Stimulated activated CD4-positive, alpha-beta T cell treated with anti-CD3 and anti-CD28 coated beads, Interleukin-1b, Interleukin-23, amount 100 ng/mL, for 48 hours (primary cell): Measurements from ENCODE around the gene PRTFDC1.
"Not testable (repeated sequence)": the region's sequence is repeated elsewhere in the genome, so short reads cannot be mapped to it uniquely, and the experiment has no call there.

Source experiments
- DNase-seq: peaks from one replicate; pipeline ENCODE4 v3.0.0-alpha.2; 2020

PRTFDC1 gene

DNA sequence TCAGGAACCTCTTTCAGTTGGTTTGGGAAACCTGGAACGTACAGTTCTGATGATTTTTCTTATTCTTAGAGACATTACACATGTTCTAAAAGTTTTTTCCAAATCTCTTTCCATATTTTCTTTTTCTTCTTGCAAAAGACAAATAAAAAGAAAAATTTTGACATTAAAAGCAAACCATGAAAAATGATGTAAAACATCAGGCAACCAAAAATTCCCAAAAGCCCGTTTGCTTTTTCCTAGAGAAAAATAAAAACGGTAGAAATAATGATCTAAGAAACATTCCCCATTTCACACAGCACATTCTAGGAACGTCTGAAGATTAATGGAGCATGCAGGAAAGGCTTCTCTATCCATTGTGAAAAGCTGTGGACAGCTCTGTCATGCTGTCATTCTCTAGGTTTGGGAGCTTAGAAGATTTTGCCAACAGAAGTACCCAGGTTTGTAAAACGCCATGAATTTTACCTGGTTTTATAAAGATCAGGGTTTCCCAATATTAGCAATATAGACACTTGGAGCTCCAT is 11.2 kb upstream of the PRTFDC1 start:
- no peak for DNase-seq

DNA sequence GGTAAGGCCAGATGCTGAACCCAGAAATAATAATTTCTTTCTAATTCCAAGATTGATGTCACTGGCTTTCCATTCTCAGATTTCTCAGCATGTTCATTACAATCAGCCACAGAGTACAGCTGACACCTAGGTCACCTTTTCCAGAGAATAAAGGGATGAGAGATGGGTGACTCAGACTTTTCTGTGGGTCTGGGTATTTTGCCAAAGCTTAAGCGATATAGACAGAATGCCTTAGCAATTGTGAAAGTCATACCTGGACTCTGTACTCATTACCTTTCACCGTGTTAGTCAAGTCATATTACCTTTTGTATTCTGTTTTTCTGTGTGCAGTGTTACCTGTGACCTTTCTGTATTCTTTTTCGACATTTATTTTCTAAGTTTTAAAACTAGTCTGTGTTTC is 10.6 kb upstream of the PRTFDC1 start:
- peak; percentile 14 for DNase-seq

DNA sequence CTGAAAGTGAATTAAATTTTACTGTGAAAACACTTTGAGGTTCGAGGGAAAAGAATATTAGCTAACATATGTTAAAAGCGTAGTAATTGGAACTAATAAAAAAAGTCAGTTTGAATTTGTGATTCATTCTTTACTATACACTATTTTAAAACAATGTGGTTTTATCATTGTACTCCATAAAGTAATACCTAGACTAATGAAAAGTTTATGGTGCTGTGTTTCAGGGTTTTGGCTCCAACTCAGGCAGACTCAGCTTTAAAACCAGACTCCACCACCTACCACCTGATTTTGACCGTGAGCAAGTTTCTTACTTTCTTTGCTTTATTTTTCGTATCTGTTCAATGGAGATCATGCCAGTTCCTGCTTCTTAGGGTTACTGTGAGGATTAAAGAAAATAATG is 9.2 kb upstream of the PRTFDC1 start:
- DNase-seq: no peak

DNA sequence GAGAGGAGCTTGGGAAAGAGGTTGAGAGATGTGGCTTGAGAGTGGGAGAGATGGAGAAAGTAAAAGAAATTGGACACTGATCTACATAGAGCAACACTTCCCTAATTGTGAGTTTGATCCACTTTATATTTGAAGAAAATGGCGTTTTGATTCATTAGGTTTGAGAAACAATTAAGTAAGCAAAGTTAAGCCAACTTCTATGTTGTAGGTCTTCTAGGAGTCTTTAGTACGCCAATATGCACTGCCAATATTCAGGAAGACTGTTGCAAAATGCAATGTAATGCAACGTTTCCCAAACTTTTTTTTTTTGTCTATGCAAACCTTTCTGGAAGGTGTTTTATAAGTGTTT is 7.0 kb upstream of the PRTFDC1 start:
- no peak for DNase-seq

DNA sequence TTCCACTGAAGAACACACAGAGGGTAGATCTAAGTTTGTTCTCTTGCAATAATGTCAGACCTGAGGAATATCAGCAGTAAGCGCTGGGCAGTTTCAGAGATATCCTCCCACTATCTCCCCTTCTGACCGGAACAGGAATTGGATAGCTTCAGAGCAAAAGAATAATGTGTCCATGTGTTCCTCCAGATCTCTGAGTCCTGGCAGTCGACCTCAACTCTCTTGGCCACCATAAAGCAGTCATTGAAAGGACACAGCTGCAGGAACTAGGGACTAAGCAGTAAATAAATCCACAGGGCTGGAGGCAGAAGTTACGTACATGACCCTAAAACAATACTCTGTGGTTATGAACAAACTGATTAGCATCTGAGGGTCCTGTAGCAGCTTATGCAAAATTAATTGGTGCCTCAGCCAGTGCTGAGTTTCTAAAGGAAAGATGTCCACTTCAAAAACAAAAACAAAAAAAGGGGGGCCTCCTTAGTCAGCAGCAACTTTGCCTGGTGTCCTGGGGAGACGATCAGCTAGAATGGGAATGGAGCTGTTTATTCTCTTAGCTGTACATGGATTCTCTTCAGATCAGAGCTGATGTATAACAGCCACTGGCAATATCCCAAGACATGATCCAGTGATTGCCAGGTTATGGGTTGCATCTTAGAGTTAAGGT is 6.4 kb upstream of the PRTFDC1 start:
- no peak for DNase-seq

DNA sequence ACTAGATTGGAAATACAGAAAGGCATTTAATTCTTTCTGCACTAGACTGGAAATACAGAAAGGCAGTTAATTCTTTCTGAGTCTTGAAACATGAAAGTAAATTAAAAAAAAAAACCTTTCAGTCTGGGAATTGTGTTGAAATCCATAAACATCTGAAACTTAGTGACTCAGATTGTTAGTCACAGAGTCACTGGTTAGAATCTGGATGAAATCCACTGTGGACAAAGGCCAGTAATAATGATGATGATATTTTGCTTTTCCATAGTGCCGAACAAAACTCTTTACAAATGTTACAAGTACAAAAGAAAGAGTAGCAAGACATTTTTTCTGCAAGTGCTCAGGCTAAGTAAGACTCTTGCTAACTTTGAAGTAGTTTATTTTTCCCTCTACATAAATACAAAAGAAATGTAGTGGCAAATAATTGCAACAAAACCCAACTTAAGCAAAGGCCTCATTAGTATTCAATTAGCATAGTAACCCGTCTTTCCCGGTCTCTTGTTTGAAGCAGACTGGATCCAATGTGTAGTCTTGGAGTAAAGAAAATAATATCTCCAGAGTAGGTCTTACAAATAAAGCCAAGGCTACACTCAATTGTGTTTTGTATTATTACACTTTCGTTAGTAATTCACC is 5.8 kb upstream of the PRTFDC1 start:
- DNase-seq: no peak

DNA sequence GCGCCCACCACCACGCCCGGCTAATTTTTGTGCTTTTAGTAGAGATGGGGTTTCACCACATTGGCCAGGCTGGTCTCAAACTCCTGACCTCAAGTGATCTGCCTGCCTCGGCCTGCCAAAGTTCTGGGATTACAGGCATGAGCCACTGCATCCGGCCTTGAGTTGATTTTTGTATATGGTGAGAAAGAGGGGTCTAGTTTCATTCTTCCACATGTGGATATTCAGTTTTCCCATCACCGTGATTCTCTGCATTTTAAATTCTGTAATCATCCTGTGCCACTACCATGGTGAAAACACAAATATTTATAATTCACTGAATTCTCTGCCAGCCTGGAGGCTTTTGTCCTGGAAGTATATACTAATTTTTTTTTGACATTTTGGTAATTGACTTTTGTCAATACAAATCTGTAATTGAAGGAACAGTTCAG is 5.2 kb upstream of the PRTFDC1 start:
- not testable (repeated sequence) for DNase-seq

DNA sequence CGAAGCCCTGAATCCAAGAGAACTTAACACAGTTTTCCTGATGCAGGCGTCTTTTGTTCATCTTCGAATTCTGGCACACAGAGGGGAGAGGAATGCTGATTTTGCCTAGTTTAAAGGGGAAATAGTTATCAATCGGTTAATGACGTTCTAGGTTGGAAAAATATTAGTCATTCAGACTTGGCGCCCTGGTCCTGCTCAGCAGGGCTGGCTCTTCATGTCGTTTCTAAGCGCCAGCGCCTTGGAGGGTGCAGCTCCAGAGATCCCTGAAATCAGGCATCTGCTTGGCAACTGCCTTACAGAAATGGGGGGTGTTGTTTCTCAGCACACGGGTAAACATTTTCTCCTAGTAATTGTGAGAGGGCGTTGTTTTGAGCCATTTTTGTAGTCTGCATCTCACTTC is 1.3 kb upstream of the PRTFDC1 start:
- no peak for DNase-seq

DNA sequence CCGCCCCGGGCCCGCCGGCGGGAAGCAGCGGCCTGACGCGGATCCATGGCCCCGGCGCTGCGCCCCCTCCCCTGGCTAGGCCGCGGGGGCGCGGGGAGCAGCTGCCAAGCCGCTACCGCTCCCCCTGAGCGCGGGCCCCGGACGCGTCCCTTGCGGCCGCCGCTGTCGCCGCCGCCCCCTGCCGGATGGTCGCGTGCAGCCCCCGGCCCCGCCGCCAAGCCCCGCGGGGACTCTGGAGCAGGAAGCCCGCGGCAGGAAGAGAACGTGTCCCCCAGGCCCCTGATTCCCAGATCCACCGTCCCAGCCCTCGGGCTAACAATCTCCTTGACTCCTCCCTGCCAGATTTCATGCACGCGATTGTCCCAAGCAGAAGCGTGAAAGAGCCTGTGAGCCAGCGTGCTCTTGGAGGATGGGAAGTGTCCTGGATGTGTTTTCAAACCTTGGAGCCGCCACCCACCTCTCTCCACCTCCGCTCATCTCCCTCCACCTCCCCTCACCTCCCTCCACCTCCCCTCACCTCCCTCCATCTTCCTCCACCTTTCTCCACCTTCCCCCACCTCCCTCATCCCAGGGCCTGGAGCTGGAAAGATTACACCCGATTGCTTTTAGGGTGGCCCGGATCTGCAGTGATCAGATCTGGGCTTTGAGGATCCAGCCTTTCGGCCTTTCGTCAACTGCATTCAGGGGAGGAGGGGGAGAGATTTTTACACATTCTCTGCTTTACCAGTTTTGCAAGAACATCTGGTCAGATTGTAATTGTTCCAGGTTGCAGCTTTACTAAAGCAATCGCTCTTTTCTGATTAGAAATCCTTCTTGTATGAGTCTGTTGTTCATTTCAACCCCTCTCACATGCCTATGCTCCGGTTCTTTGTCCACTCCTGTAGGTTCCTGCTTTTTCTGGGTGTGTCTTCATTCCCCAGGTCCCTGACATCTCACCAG is 570 bp upstream of the PRTFDC1 start:
- peak; percentile 8 for DNase-seq

DNA sequence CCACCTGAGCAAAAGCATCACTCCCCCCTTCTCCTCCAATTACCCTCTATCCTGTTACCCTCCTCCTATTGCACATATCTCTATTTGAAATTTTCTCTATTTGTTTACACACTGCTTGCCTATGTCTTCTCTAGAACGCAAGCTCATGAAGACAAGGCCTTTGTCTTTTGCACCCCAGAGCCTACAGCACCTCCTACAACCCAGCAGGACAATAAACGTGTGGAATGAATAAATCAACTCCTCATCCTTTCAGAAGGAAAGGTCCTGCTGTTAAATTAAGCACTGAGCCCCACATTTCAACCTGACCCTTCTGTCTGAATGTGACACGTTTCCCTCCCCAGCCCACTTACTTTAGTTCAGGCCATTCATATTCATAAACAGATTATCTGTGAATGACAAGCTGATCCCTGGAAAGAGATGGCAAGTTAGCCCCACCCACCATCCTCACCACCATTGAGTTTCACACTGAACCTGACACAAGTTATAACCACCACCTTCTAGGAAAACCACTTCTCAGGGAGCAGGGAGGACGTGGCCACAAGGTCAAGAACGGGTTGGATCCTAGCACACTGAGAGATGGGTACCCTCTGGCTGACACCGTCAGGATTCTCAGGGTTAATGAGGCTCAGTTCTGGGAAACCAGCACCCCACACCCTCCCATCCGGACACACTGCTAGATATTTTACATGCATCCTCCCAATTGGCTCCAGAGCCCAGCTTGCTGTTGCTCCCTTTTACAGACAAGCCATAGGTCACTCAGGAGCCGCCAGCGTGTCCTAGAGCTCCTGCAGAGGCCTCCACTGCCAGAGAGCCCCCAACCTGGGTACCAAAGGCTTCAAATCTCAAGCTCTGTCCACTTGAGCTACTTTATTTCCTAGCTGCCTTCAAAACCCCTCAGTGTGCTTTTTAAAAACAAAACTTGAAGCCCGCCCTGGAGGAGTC is 934 bp downstream of the PRTFDC1 start:
- peak; percentile 18 for DNase-seq

DNA sequence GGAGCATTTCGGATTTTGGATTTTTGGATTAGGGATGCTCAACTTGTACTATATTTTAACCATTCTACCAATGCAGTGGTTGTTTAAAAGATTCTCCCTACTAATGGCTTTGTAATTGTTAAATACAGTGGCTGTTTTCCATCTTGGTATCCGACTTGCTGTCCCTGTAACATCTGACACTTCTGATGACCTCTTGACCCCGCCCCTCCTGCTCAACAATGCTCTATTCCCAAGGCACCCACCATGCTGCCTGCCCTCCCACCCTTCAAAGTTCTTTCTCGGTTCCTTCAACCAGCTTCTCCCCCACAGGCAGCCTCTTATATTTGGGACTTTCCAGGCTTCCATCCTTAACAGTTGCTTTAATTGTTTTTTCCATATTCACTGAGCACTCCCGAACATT is 2.0 kb downstream of the PRTFDC1 start:
- DNase-seq: no peak

DNA sequence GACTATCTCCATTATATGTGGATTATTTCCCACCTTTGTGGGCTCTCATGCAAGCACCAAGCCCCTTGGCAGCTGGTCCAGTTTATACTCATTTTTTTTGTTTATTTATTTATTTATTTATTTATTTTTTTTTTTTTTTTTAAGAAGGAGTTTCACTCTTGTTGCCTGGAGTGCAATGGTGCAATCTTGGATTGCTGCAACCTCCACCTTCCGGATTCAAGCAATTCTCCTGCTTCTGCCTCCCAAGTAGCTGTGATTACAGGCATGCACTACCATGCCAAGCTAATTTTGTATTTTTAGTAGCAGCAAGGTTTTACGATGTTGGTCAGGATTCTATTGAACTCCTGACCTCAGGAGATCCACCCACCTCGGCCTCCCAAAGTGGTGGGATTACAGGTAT is 2.8 kb downstream of the PRTFDC1 start:
- DNase-seq: no peak

DNA sequence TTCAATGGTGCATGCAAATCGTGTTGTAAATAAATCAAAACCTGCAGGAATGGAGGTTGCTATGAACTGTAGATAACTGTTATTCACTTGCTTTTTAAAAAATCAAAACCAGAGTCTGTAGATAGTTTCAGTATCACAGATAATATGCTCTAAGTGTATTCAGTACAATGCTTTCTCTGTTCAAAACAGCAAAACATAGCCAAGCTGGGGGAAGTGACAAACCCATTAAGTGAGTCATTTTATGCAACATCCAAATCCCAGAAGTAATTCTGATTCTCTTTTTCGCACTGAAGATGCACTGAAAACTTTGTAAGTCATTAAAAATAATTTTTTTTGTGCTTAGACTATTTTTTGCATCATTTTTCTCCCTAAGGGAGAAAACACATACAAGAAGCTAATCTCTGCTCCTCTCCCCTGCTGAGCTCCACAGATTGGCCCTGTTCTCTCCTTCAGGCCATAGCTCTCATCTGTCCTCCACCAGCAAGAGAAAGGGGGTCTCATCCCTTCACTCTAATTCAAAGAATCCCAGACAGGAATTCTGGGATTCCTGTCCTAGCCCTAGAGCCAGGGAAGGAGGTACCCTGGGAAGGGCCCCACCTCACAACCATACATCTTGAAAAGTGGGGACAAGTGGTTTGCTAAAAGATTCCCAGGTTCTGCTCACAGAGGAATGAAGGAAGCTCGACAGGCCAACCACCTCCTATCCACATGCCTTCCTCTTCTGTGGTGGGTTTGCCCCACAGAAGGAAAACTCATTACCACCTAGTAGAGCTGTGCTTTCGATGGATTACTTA is 4.9 kb downstream of the PRTFDC1 start:
- no peak for DNase-seq

DNA sequence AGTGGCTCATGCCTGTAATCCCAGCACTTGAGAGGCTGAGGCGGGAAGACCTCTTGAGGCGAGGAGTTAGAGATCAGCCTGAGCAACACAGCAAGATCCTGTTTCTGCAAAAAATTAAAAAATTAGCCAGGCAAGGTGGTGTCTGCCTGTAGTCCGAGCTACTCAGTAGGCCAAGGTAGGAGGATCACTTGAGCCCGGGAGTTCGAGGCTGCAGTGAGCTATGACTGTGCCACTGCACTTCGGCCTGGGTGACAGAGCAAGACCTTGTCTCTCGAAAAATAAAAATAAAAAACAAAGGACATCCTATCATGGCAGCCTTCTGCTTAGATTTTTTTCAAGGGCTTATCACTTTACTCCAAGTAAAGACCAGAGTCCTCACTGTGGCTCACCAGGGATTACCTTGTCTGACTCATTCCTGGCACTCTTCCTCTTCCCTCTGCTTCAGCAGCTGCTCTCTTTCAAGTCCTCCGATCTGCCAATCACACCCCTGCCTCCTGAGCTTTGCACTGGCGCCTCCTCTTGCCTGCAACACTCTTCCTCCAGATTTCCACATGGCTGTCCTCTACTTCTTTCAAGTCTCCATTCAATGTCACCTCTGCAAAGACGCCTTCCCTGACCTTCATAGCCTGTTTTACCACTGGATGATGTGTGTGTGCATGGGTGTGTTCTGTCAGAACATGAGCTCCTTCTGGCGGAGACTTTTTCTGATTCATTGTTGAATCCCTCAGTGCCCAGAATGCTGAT is 7.7 kb downstream of the PRTFDC1 start:
- no peak for DNase-seq

DNA sequence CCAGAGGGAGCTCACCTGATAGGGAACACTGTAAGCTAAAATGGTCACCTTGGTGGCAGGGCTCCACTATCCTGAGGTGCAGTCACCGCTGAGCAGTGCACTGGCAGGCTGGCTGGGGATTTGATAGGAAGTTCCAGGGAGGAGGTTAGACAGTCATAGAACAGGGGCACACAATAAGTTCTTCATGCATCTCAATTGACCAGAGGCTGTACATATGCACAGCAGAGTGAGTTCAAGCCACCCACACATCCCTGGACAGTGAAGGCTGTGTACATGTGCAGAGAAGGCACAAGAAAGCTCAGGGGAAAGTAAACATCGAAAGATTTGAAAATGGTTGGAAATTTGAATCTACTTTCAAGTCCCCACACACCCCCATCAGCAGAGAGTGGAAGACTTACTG is 13.9 kb downstream of the PRTFDC1 start:
- no peak for DNase-seq

DNA sequence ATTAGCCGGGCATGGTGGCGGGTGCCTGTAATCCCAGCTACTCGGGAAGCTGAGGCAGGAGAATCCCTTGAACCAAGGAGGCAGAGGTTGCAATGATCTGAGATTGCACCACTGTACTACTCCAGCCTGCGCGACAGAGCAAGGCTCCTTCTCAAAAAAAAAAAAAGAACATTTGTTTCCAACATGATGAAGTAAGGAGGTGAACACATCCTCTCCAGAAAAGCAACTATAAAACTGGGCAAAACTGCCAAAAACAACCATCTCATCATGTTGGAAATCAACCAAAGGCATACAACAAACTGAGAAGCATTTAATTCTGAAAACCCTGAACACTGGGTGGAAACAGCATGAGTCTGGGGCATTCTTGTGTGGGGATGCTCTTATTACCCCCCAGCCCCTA is 14.3 kb downstream of the PRTFDC1 start:
- DNase-seq: no peak

DNA sequence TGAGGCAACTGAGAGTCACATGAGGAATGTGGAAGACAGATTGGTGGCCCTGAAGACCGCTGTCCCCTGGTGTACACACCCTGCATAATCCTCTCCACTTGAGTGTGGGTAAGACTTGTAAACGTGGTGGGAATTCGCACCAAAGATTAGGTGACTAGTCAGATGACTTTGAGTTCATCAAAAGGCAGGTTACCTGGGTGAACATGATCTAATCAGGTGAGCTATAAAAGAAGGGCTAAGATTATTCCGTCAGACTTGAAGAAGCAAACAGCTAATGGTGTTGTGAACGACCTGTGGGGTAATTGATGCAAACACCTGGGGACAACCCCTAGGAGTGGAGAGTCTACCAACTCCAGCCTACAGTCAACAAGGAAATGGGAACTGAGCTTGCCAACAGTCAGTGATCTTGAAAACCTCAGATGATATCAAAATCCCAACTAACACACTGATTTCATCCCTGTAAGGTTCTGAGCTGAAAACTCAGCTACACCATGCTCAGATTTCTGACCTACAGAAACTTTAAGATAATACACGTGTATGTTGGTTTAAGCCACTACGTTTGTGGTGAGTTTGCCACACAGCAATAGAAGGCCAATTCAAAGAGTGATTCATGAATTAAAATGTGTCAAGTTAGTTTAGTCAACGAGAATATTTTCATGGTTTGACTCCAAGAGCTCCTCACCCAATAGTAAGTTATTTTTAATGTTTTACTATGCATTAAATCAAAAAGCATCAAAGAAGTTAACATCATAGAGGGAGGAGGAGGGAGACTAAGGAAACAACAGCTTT is 16.7 kb downstream of the PRTFDC1 start:
- no peak for DNase-seq

DNA sequence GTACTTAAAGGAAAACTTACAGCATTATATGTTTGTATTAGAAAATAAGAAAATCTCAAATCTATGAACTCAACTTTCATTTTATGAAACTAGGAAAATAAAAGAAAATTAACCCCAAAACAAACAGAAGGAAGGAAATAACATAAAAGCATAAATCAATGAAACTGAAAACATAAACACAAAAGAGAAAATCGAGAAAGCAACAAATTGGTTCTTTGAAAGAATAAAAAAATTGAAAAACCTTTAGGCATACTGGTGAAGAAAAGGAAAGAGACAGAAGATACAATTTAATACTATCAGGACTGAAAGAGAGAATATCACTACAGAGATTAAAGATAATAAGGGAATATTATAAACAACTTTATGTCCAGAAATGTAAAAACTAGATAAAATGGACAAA is 21.2 kb downstream of the PRTFDC1 start:
- DNase-seq: no peak

DNA sequence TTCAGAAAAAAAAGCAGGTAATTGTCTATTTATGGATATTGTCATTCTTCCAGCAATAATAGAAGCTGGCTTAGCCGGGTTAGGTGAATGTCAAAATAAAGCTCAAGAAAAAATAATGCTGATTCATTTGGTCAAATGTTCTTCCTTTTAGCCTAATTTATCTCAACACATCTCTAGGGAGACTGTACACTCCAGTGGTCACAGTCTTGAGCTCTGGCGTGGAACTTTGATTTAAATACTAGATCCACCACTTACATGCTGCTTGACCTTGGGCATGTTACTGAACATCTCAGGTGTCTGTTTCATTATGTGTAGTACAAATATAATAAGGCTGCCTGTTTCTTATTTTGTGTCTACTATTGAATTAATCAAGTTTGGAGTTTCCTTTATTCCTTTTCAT is 22.0 kb downstream of the PRTFDC1 start:
- DNase-seq: no peak

DNA sequence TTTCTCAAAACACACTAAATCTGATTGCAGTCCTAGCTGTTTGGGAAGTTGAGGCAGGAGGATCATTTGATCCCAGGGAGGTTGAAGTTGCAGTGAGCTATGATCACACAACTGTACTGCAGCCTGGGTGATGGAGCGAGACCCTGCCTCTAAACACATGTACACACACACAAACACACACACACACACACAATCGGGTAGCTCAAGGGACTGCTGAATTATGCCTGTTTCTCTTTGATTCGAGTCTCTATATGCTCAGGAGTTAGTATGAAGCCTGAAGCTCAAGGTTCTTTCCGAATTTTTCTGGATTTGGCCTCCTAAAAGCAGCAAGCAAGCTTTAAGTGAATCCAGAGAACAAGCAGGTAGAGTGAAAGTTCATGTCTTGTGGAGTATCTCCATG is 22.5 kb downstream of the PRTFDC1 start:
- DNase-seq: no peak
